ENCODE results near the gene ELP4. TPM values are rescaled to one million over a fixed set of nuclear protein-coding genes. Genes with fewer than 3 reads are reported as not detected.

ELP4 gene
- total and polyA plus RNA-seq, 8 donors: 15.5 to 26.0 (median 21.9) TPM

GRCh38 chr11:31645747-31646146 is 136.2 kb downstream of the ELP4 start:
- H3K4me3 ChIP-seq: no peak overlapping the region
- H3K4me1 ChIP-seq: peaks cover 0 to 4% of the 10 kb centered on the region in 2 donors
- ATAC-seq (peak; percentile 43), DNase-seq (no peak)
- no peaks in the 10 kb centered on the region for H3K36me3 ChIP-seq
- H3K27ac ChIP-seq: no peak overlapping the region
- intact Hi-C loops (cut with DNase I): no loop called here
- H3K27me3 ChIP-seq: no peaks in the 10 kb centered on the region
- no peak for TF ChIP-seq CTCF (IDR thresholded peaks at IDR 0.05)
- no peaks in the 10 kb centered on the region for H3K9me3 ChIP-seq

- intact Hi-C loops (cut with DNase I): no loop called here
- Histone ChIP-seq H3K4me3 (no peak overlapping the region), H3K36me3 (no peaks in the 10 kb centered on the region), H3K4me1 (peaks cover 0 to 4% of the 10 kb centered on the region in 2 donors), H3K27me3 (no peaks in the 10 kb centered on the region), H3K9me3 (no peaks in the 10 kb centered on the region), H3K27ac (no peak overlapping the region)
- TF ChIP-seq CTCF (IDR thresholded peaks at IDR 0.05): no peak
- no peak for DNase-seq
- no peak for ATAC-seq
These were observed 136.6 kb downstream of the ELP4 start for GRCh38 chr11:31646216-31646615.

GRCh38 chr11:31649129-31649966 is 139.8 kb downstream of the ELP4 start:
- DNase-seq (no peak), ATAC-seq (no peak)
- H3K27me3 ChIP-seq: no peaks in the 10 kb centered on the region
- no peaks in the 10 kb centered on the region for H3K36me3 ChIP-seq
- peaks cover 0 to 4% of the 10 kb centered on the region in 2 donors for H3K4me1 ChIP-seq
- intact Hi-C loops (cut with DNase I): no loop called here
- H3K27ac ChIP-seq: no peak overlapping the region
- no peaks in the 10 kb centered on the region for H3K9me3 ChIP-seq
- no peak for TF ChIP-seq CTCF (IDR thresholded peaks at IDR 0.05)
- H3K4me3 ChIP-seq: no peak overlapping the region

GRCh38 chr11:31651208-31651607 is 141.6 kb downstream of the ELP4 start:
- TF ChIP-seq CTCF (IDR thresholded peaks at IDR 0.05): no peak
- Histone ChIP-seq H3K9me3 (no peaks in the 10 kb centered on the region), H3K4me1 (no peaks in the 10 kb centered on the region), H3K36me3 (no peaks in the 10 kb centered on the region), H3K27me3 (no peaks in the 10 kb centered on the region), H3K4me3 (no peak overlapping the region), H3K27ac (no peak overlapping the region)
- peak; percentile 72 for ATAC-seq
- intact Hi-C loops (cut with DNase I): no loop called here
- DNase-seq: peak in 1 of 4 donors; percentile 12

- Histone ChIP-seq H3K4me3 (no peak overlapping the region), H3K4me1 (no peaks in the 10 kb centered on the region), H3K36me3 (no peaks in the 10 kb centered on the region), H3K9me3 (no peaks in the 10 kb centered on the region), H3K27me3 (no peaks in the 10 kb centered on the region), H3K27ac (no peak overlapping the region)
- no peak for DNase-seq
- intact Hi-C loops (cut with DNase I): no loop called here
- TF ChIP-seq CTCF (IDR thresholded peaks at IDR 0.05): no peak
- no peak for ATAC-seq
These were observed 142.3 kb downstream of the ELP4 start for GRCh38 chr11:31651822-31652221.
